PC-3 (cell line): Measurements from ENCODE around the gene TXNRD1. TPM values are rescaled to one million over a fixed set of nuclear protein-coding genes. Genes with fewer than 3 reads are reported as not detected.

Experiments used
- ATAC-seq: fragments of 200-7000 bp; cut with Tn5 transposase; 2 replicates; pipeline ENCODE4 v1.9.1; 2020; ENCODE audit warnings: mild to moderate bottlenecking, moderate library complexity
- BruUV-seq: library from RNA; stranded (reverse); fragments of 400-500 nt; replicated peaks from 2 replicates; lab custom pipeline; 2021; lab: Mats Ljungman, UMichigan
- CTCF ChIA-PET: fragments of 300-600 bp; sonication (Branson Sonifier 250); formaldehyde crosslinking; loops from one replicate; lab custom pipeline; 2022; ENCODE audit warnings: antibody characterized with exemption; lab: Charles Lee
- POLR2A ChIA-PET: fragments of 300-600 bp; sonication (Branson Sonifier 250); formaldehyde crosslinking; loops from one replicate; lab custom pipeline; 2022; ENCODE audit warnings: antibody characterized with exemption; ENCODE audit not compliant: unreplicated experiment; lab: Charles Lee
- DNase-seq: peaks from one replicate; pipeline ENCODE4 v3.0.0-alpha.2; 2015
- H2AFZ ChIP-seq: fragments of 300-600 bp; sonication (generic); 2 replicates; pipeline ENCODE4 v1.6.0; 2016; ENCODE audit warnings: antibody characterized with exemption, low read length
- H3F3A ChIP-seq: fragments of 300-600 bp; sonication (generic); one replicate; pipeline ENCODE4 v1.6.0; 2017; ENCODE audit warnings: antibody characterized with exemption, low read length, control low read depth, mild to moderate bottlenecking; ENCODE audit not compliant: unreplicated experiment
- H3K27ac ChIP-seq: fragments of 300-600 bp; sonication (generic); 2 replicates; pipeline ENCODE4 v1.5.1; 2016; ENCODE audit warnings: mild to moderate bottlenecking, low read length
- H3K27me3 ChIP-seq: fragments of 300-600 bp; sonication (generic); 2 replicates; pipeline ENCODE4 v1.6.1; 2016; ENCODE audit warnings: low read length, mixed read lengths
- H3K36me3 ChIP-seq: fragments of 300-600 bp; sonication (generic); 2 replicates; pipeline ENCODE4 v1.6.1; 2016; ENCODE audit warnings: low read depth, mixed run types, low read length, mixed read lengths
- H3K4me1 ChIP-seq: fragments of 300-600 bp; sonication (generic); 2 replicates; pipeline ENCODE4 v1.5.1; 2016; ENCODE audit warnings: low read length; ENCODE audit not compliant: insufficient read depth
- H3K4me2 ChIP-seq: fragments of 300-600 bp; sonication (generic); 2 replicates; pipeline ENCODE4 v1.6.0; 2016; ENCODE audit warnings: low read length
- H3K4me3 ChIP-seq: fragments of 300-600 bp; sonication (generic); 2 replicates; pipeline ENCODE4 v1.5.1; 2016; ENCODE audit warnings: mild to moderate bottlenecking, low read length, mixed read lengths
- H3K79me2 ChIP-seq: fragments of 300-600 bp; sonication (generic); 2 replicates; pipeline ENCODE4 v1.6.1; 2017; ENCODE audit warnings: low read length, mixed read lengths
- H3K9ac ChIP-seq: fragments of 300-600 bp; sonication (generic); 2 replicates; pipeline ENCODE4 v1.6.0; 2016; ENCODE audit warnings: mild to moderate bottlenecking, low read length
- H3K9me2 ChIP-seq: fragments of 300-600 bp; sonication (generic); replicated peaks from 2 replicates; pipeline ENCODE4 v1.6.1; 2016; ENCODE audit warnings: mixed run types, low read length, mixed read lengths
- H3K9me3 ChIP-seq: fragments of 300-600 bp; sonication (generic); 2 replicates; pipeline ENCODE4 v1.6.1; 2016; ENCODE audit warnings: low read length, mixed read lengths
- H4K20me1 ChIP-seq: fragments of 300-600 bp; sonication (generic); 2 replicates; pipeline ENCODE4 v1.6.1; 2016; ENCODE audit warnings: low read length, mixed read lengths
- CTCF ChIP-seq: fragments of 300-600 bp; sonication (generic); conservative IDR thresholded peaks from 2 replicates; pipeline ENCODE4 v1.5.1; 2017; ENCODE audit warnings: antibody characterized with exemption, low read depth, mild to moderate bottlenecking, low read length
- EZH2 ChIP-seq: fragments of 300-600 bp; sonication (generic); IDR thresholded peaks from one replicate; pipeline ENCODE4 v1.6.1; 2017; ENCODE audit warnings: antibody characterized with exemption, mild to moderate bottlenecking, low read length; ENCODE audit not compliant: unreplicated experiment
- EZH2phosphoT487 ChIP-seq: fragments of 300-600 bp; sonication (generic); IDR thresholded peaks from 2 replicates; pipeline ENCODE4 v1.6.1; 2018; ENCODE audit warnings: mild to moderate bottlenecking, antibody characterized with exemption, low read length, borderline replicate concordance
- intact Hi-C: fragments of 100-400 bp; cut with micrococcal nuclease; formaldehyde crosslinking; loops from 2 replicates; pipeline ENCODE4 v1.9.0; 2023
- total RNA-seq: library from RNA; depleted of rRNA; stranded (reverse); fragments of >200 nt; gene quantifications from 2 replicates; pipeline ENCODE4 v1.2.3, GENCODE V29; 2014

Gene TXNRD1
- total RNA-seq, 1 experiment from 2014 or later = 419 TPM

- Histone ChIP-seq H3K9me3 (peaks cover under 1% of the 10 kb centered on the region), H3K4me3 (no peak overlapping the region; the same call in 1 of the 2 replicates), H2AFZ (peak overlapping the region; percentile 60), H3K27me3 (no peaks in the 10 kb centered on the region), H3K4me1 (peaks cover 29% of the 10 kb centered on the region), H3K79me2 (no peaks in the 10 kb centered on the region), H4K20me1 (no peaks in the 10 kb centered on the region), H3K36me3 (no peaks in the 10 kb centered on the region; the same call in 1 of the 2 replicates), H3K4me2 (peak overlapping the region; percentile 64), H3K9ac (peak overlapping the region; percentile 15; the same call in 1 of the 2 replicates), H3K27ac (peak overlapping the region; percentile 64), H3K9me2 (no peaks in the 10 kb centered on the region), H3F3A (no peaks in the 10 kb centered on the region)
- peak; percentile 91 for ATAC-seq
- no TSS peak for BruUV-seq
- DNase-seq = peak; percentile 89
- intact Hi-C loops = loop anchor here (1.0 kb wide), 1 partner anchor 50 kb away; no protein-coding TSS in a partner anchor
- TF ChIP-seq CTCF (no peak), EZH2phosphoT487 (no peak), EZH2 (no peak)
- POLR2A ChIA-PET = interaction anchor here (0.6 to 1.2 kb wide), 4 partner anchors 49 to 148 kb away, joined by 4 to 9 read pairs (median 6); no protein-coding TSS in a partner anchor
- CTCF ChIA-PET = interaction anchor here (0.6 kb wide), 1 partner anchor 13 kb away, joined by 20 read pairs; no protein-coding TSS in a partner anchor
Measured at GRCh38 chr12:104226672-104227071, 11.1 kb downstream of the TXNRD1 start.

DNA sequence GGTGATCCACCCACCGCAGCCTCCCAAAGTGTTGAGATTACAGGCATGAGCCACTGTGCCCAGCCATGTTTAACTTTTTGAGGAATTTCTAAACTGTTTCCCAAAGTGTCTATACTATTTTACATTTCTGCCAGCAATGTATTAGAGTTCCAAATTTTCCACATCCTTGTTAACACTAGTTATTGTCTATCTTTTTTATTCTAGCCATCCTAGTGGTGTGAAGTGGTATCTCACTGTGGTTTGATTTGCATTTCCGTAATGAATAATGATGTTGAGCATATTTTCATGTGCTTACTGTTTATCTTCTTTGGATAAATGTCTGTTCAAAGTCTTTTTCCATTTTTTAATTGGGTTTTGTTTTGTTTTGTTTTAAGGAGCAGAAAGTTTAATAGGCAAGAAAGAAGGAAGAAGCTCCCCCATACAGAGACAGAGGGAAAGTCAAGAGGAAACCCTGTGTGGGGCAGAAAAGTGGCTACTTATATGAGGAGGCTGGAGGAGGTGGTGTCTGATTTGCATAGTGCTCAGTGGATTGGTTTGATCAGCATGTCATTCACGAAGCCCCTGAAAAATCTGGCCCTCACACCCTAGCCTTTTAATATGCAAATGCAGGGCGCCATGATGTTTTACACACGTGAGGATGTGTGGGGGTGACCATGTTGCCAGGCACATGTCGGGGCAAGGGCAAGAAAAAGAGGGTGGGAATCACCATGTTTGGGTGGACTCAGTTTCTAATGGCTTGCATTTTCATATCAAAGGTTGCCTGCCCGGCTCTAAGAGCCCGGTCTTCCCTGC is 14.9 kb downstream of the TXNRD1 start:
- H3K27me3 ChIP-seq = no peaks in the 10 kb centered on the region
- no peaks in the 10 kb centered on the region for H4K20me1 ChIP-seq
- H3K79me2 ChIP-seq = no peaks in the 10 kb centered on the region
- H3K9me2 ChIP-seq = no peaks in the 10 kb centered on the region
- H3K9ac ChIP-seq = no peak overlapping the region
- DNase-seq (no peak), ATAC-seq (no peak)
- no peak overlapping the region for H3K27ac ChIP-seq
- ChIA-PET CTCF (no interaction called here), POLR2A (no interaction called here)
- H3K4me2 ChIP-seq = no peak overlapping the region
- H3K36me3 ChIP-seq = peaks cover 7% of the 10 kb centered on the region; the same call in 1 of the 2 replicates
- H3F3A ChIP-seq = no peaks in the 10 kb centered on the region
- TF ChIP-seq CTCF (no peak), EZH2phosphoT487 (no peak), EZH2 (no peak)
- H3K4me3 ChIP-seq = no peak overlapping the region
- intact Hi-C loops = no loop called here
- H3K9me3 ChIP-seq = peaks cover 30% of the 10 kb centered on the region
- H2AFZ ChIP-seq = no peak overlapping the region
- no TSS peak for BruUV-seq
- H3K4me1 ChIP-seq = peaks cover 11% of the 10 kb centered on the region

GRCh38 chr12:104232609-104233280 is 17.2 kb downstream of the TXNRD1 start:
- no peak overlapping the region for H3K9ac ChIP-seq
- no TSS peak for BruUV-seq
- H3K27ac ChIP-seq = no peak overlapping the region
- H3K9me2 ChIP-seq = no peaks in the 10 kb centered on the region
- no peak for ATAC-seq
- H3K27me3 ChIP-seq = no peaks in the 10 kb centered on the region
- peaks cover 38% of the 10 kb centered on the region for H3K9me3 ChIP-seq
- TF ChIP-seq EZH2 = no peak
- no peak for TF ChIP-seq EZH2phosphoT487
- TF ChIP-seq CTCF = no peak
- ChIA-PET POLR2A (no interaction called here), CTCF (no interaction called here)
- no peaks in the 10 kb centered on the region; the same call in 1 of the 2 replicates for H3K4me1 ChIP-seq
- no peak overlapping the region for H3K4me3 ChIP-seq
- H3K36me3 ChIP-seq = peaks cover 13% of the 10 kb centered on the region; the same call in 1 of the 2 replicates
- intact Hi-C loops = no loop called here
- H3K79me2 ChIP-seq = no peaks in the 10 kb centered on the region
- H3K4me2 ChIP-seq = no peak overlapping the region
- no peaks in the 10 kb centered on the region for H3F3A ChIP-seq
- DNase-seq = no peak
- no peaks in the 10 kb centered on the region for H4K20me1 ChIP-seq
- H2AFZ ChIP-seq = no peak overlapping the region
